ENCODE data around the gene MYL6B. TPM values are rescaled to one million over a fixed set of nuclear protein-coding genes. Genes with fewer than 3 reads are reported as not detected.
"Not testable (repeated sequence)": the region's sequence is repeated elsewhere in the genome, so short reads cannot be mapped to it uniquely, and the experiment has no call there.

Gene MYL6B
- polyA plus RNA-seq, 3 donors from 2014 or later = 1.5 to 12.9 (median 9.3) TPM

GRCh38 chr12:56150563-56150962 lies 1.8 kb upstream of the MYL6B start:
- Mint-ChIP-seq H3K4me1 (peaks cover 28 to 30% of the 10 kb centered on the region in 2 donors), H3K36me3 (no peaks in the 10 kb centered on the region), H3K27me3 (ENCODE audit: low read depth in 3 of 3) (peaks cover 3 to 18% (median 6%) of the 10 kb centered on the region in 3 donors), H3K27ac (peak overlapping the region; percentile 90 to 98 (median 96)), H3K4me3 (peak overlapping the region in 4 of 5 donors; percentile 19 to 92 (median 76)), H3K9me3 (no peaks in the 10 kb centered on the region)
- no peak for DNase-seq

GRCh38 chr12:56151672-56152131 lies 685 bp upstream of the MYL6B start:
- H3K4me1 Mint-ChIP-seq = peaks cover 30 to 33% of the 10 kb centered on the region in 2 donors
- H3K27me3 Mint-ChIP-seq (ENCODE audit: low read depth in 3 of 3) = peaks cover 3 to 20% (median 5%) of the 10 kb centered on the region in 3 donors
- no peaks in the 10 kb centered on the region for H3K9me3 Mint-ChIP-seq
- peak overlapping the region; percentile 90 to 98 (median 96) for H3K27ac Mint-ChIP-seq
- DNase-seq = peak; percentile 38 to 50 (median 47)
- H3K36me3 Mint-ChIP-seq = no peaks in the 10 kb centered on the region
- peak overlapping the region; percentile 89 to 94 (median 92) for H3K4me3 Mint-ChIP-seq

GRCh38 chr12:56152756-56153677 lies 630 bp downstream of the MYL6B start:
- Mint-ChIP-seq H3K4me1 (peaks cover 39 to 44% of the 10 kb centered on the region in 2 donors), H3K27ac (peak overlapping the region; percentile 90 to 98 (median 96)), H3K9me3 (no peaks in the 10 kb centered on the region), H3K27me3 (ENCODE audit: low read depth in 3 of 3) (peaks cover 5 to 20% (median 6%) of the 10 kb centered on the region in 3 donors), H3K4me3 (peak overlapping the region; percentile 89 to 94 (median 92)), H3K36me3 (no peaks in the 10 kb centered on the region)
- DNase-seq = no peak

- peak overlapping the region in 2 of 6 donors; percentile 28 to 98 for H3K27ac Mint-ChIP-seq
Observed at GRCh38 chr12:56153678-56154065, 1.3 kb downstream of the MYL6B start.

GRCh38 chr12:56154246-56154771 lies 1.9 kb downstream of the MYL6B start:
- no peak for DNase-seq
- no peaks in the 10 kb centered on the region for H3K36me3 Mint-ChIP-seq
- peak overlapping the region in 1 of 6 donors; percentile 59 for H3K27ac Mint-ChIP-seq
- no peaks in the 10 kb centered on the region for H3K9me3 Mint-ChIP-seq
- H3K27me3 Mint-ChIP-seq (ENCODE audit: low read depth in 3 of 3) = peaks cover 8 to 29% (median 12%) of the 10 kb centered on the region in 3 donors
- peak overlapping the region in 1 of 5 donors; percentile 4 for H3K4me3 Mint-ChIP-seq
- H3K4me1 Mint-ChIP-seq = peaks cover 47 to 56% of the 10 kb centered on the region in 2 donors

More at GRCh38 chr12:56153678-56154065, 1.3 kb downstream of the MYL6B start:
- H3K27me3 Mint-ChIP-seq (ENCODE audit: low read depth in 3 of 3) = peaks cover 8 to 25% (median 10%) of the 10 kb centered on the region in 3 donors
- no peak for DNase-seq
- H3K36me3 Mint-ChIP-seq = no peaks in the 10 kb centered on the region
- peak overlapping the region in 2 of 5 donors; percentile 92 to 94 for H3K4me3 Mint-ChIP-seq
- H3K9me3 Mint-ChIP-seq = no peaks in the 10 kb centered on the region
- H3K4me1 Mint-ChIP-seq = peaks cover 41 to 49% of the 10 kb centered on the region in 2 donors

GRCh38 chr12:56154818-56155217 lies 2.4 kb downstream of the MYL6B start:
- Mint-ChIP-seq H3K9me3 (no peaks in the 10 kb centered on the region), H3K36me3 (peaks cover under 1 to 2% (median 2%) of the 10 kb centered on the region in 3 donors), H3K4me1 (peaks cover 52 to 61% of the 10 kb centered on the region in 2 donors), H3K4me3 (peak overlapping the region in 3 of 5 donors; percentile 7 to 19 (median 11)), H3K27me3 (ENCODE audit: low read depth in 3 of 3) (peaks cover 8 to 31% (median 13%) of the 10 kb centered on the region in 3 donors), H3K27ac (no peak overlapping the region)
- no peak for DNase-seq

GRCh38 chr12:56155256-56155845 lies 3.0 kb downstream of the MYL6B start:
- Mint-ChIP-seq H3K9me3 (no peaks in the 10 kb centered on the region), H3K36me3 (peaks cover 6 to 7% (median 7%) of the 10 kb centered on the region in 3 donors), H3K27me3 (ENCODE audit: low read depth in 3 of 3) (peaks cover 8 to 35% (median 16%) of the 10 kb centered on the region in 3 donors), H3K27ac (peak overlapping the region in 1 of 6 donors; percentile 59), H3K4me1 (peaks cover 58 to 66% of the 10 kb centered on the region in 2 donors), H3K4me3 (peak overlapping the region in 4 of 5 donors; percentile 8 to 47 (median 26))
- no peak for DNase-seq

GRCh38 chr12:56156464-56157200 lies 4.2 kb downstream of the MYL6B start:
- Mint-ChIP-seq H3K27ac (peak overlapping the region; percentile 92 to 100 (median 98)), H3K36me3 (peaks cover 10 to 17% (median 14%) of the 10 kb centered on the region in 3 donors), H3K4me1 (peaks cover 59 to 67% of the 10 kb centered on the region in 2 donors), H3K4me3 (peak overlapping the region; percentile 90 to 99 (median 98)), H3K27me3 (ENCODE audit: low read depth in 3 of 3) (peaks cover 7 to 33% (median 12%) of the 10 kb centered on the region in 3 donors)
- DNase-seq, H3K9me3 Mint-ChIP-seq: not testable (repeated sequence)

- peak overlapping the region; percentile 92 to 100 (median 98) for H3K27ac Mint-ChIP-seq
- peaks cover 51 to 61% of the 10 kb centered on the region in 2 donors for H3K4me1 Mint-ChIP-seq
- peaks cover 5 to 25% (median 12%) of the 10 kb centered on the region in 3 donors for H3K27me3 Mint-ChIP-seq (ENCODE audit: low read depth in 3 of 3)
- H3K4me3 Mint-ChIP-seq = peak overlapping the region; percentile 90 to 99 (median 98)
- peaks cover 10 to 22% (median 16%) of the 10 kb centered on the region in 3 donors for H3K36me3 Mint-ChIP-seq
- DNase-seq = peak; percentile 54 to 57 (median 55)
- H3K9me3 Mint-ChIP-seq = no peaks in the 10 kb centered on the region
Observed at GRCh38 chr12:56157201-56158028, 5.0 kb downstream of the MYL6B start.

- Mint-ChIP-seq H3K36me3 (peaks cover 10 to 29% (median 20%) of the 10 kb centered on the region in 3 donors), H3K4me3 (peak within 1 kb of the TSS; percentile 90 to 99 (median 98)), H3K4me1 (peaks cover 45 to 54% of the 10 kb centered on the region in 2 donors), H3K9me3 (no peaks in the 10 kb centered on the region), H3K27ac (peak within 1 kb of the TSS; percentile 92 to 100 (median 98)), H3K27me3 (ENCODE audit: low read depth in 3 of 3) (peaks cover 5 to 18% (median 12%) of the 10 kb centered on the region in 3 donors)
- peak; percentile 85 to 86 (median 86) for DNase-seq
Observed at GRCh38 chr12:56158029-56158925, 5.9 kb downstream of the MYL6B start, which contains the start of gene MYL6. MYL6 (plus strand) TSS chr12:56158359; CDS start chr12:56158402, 43 bp downstream.

- Mint-ChIP-seq H3K27me3 (ENCODE audit: low read depth in 3 of 3) (peaks cover 5 to 18% (median 12%) of the 10 kb centered on the region in 3 donors), H3K36me3 (peaks cover 10 to 35% (median 20%) of the 10 kb centered on the region in 3 donors), H3K9me3 (no peaks in the 10 kb centered on the region), H3K27ac (peak overlapping the region; percentile 92 to 100 (median 98)), H3K4me1 (peaks cover 48 to 54% of the 10 kb centered on the region in 2 donors), H3K4me3 (peak overlapping the region; percentile 90 to 99 (median 98))
- peak in 1 of 3 donors; percentile 30 for DNase-seq
Observed at GRCh38 chr12:56158926-56159461, 6.6 kb downstream of the MYL6B start.
